Panc1 (cell line): Measurements from ENCODE around the gene RBM14.
"Not testable (repeated sequence)": the region's sequence is repeated elsewhere in the genome, so short reads cannot be mapped to it uniquely, and the experiment has no call there.

Experiments used
- POLR2AphosphoS5 ChIP-seq: IDR thresholded peaks from 2 replicates; pipeline ENCODE4 v1.6.1; 2012; ENCODE audit warnings: mild to moderate bottlenecking, low read depth, low read length, moderate library complexity
- TF ChIP-seq, protein P1 (sequence below): fragments of 450-650 bp; IDR thresholded peaks from 2 replicates; pipeline ENCODE4 v1.5.1; 2017; ENCODE audit warnings: mild to moderate bottlenecking

DNA sequence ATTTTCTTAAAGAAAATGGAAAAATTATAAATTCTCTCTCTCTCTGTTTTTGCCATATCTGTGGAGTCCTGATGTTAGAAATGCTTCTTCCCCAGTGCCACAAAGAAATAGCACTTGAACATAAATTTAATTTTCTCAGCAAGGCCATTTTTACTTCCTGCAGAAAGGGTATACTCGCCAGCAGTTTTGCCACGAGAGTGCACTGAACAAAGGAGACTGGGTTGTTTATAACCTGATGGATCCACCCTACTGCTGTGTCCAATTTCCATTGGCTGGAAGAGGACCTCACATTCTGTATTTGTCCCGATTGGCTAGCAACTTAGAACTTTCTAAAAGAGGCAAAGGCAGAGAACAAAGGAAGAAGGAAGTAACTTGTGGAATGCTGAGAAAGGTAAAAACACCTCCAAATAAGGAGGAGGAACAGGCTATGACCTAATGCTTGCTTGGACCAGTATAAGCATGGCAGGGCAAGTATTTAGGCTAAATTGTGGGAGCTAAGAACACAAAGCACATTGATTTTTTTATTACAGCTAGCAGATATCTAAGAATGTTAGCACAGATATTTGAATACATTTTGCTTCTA is 33.8 kb upstream of the RBM14 start:
- TF ChIP-seq, protein P1, sequence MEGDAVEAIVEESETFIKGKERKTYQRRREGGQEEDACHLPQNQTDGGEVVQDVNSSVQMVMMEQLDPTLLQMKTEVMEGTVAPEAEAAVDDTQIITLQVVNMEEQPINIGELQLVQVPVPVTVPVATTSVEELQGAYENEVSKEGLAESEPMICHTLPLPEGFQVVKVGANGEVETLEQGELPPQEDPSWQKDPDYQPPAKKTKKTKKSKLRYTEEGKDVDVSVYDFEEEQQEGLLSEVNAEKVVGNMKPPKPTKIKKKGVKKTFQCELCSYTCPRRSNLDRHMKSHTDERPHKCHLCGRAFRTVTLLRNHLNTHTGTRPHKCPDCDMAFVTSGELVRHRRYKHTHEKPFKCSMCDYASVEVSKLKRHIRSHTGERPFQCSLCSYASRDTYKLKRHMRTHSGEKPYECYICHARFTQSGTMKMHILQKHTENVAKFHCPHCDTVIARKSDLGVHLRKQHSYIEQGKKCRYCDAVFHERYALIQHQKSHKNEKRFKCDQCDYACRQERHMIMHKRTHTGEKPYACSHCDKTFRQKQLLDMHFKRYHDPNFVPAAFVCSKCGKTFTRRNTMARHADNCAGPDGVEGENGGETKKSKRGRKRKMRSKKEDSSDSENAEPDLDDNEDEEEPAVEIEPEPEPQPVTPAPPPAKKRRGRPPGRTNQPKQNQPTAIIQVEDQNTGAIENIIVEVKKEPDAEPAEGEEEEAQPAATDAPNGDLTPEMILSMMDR, result not testable (repeated sequence)
- TF ChIP-seq POLR2AphosphoS5, result not testable (repeated sequence)
